ENCODE measurements around the gene STK32B. TPM values are rescaled to one million over a fixed set of nuclear protein-coding genes. Genes with fewer than 3 reads are reported as not detected.

Gene STK32B
- total RNA-seq, 1 donor from 2014 or later = not detected

- no peaks in the 10 kb centered on the region for H3K9me3 Mint-ChIP-seq
- no peaks in the 10 kb centered on the region for H3K27me3 Mint-ChIP-seq
- intact Hi-C loops (cut with micrococcal nuclease) = no loop called here
- POLR2A ChIA-PET = no interaction called here
- no peak overlapping the region for H3K4me3 Mint-ChIP-seq
- H3K4me1 Mint-ChIP-seq = no peaks in the 10 kb centered on the region
- TF ChIP-seq CTCF (IDR thresholded peaks at IDR 0.05) = no peak
- ATAC-seq (ENCODE audit: low read depth) (no peak), DNase-seq (no peak)
- CTCF ChIA-PET = no interaction called here
- H3K27ac Mint-ChIP-seq = no peak overlapping the region
- H3K36me3 Mint-ChIP-seq (ENCODE audit: low read depth) = no peaks in the 10 kb centered on the region
These were observed 348.6 kb downstream of the STK32B start for GRCh38 chr4:5399790-5400421.

GRCh38 chr4:5403746-5404497, 352.6 kb downstream of the STK32B start:
- POLR2A ChIA-PET = no interaction called here

GRCh38 chr4:5409237-5409636, 358.0 kb downstream of the STK32B start:
- intact Hi-C loops (cut with micrococcal nuclease) = no loop called here
- TF ChIP-seq CTCF (IDR thresholded peaks at IDR 0.05) = no peak
- ATAC-seq (ENCODE audit: low read depth) = no peak
- POLR2A ChIA-PET = no interaction called here
- CTCF ChIA-PET = no interaction called here
- Mint-ChIP-seq H3K36me3 (ENCODE audit: low read depth) (peaks cover 6% of the 10 kb centered on the region), H3K27ac (no peak overlapping the region), H3K9me3 (peaks cover 16% of the 10 kb centered on the region), H3K4me1 (peaks cover 5% of the 10 kb centered on the region), H3K4me3 (no peak overlapping the region), H3K27me3 (no peaks in the 10 kb centered on the region)
- DNase-seq = no peak

More at GRCh38 chr4:5403746-5404497, 352.6 kb downstream of the STK32B start:
- no peak overlapping the region for H3K27ac Mint-ChIP-seq
- DNase-seq (no peak), ATAC-seq (ENCODE audit: low read depth) (no peak)
- no peaks in the 10 kb centered on the region for H3K4me1 Mint-ChIP-seq
- peaks cover 16% of the 10 kb centered on the region for H3K9me3 Mint-ChIP-seq
- intact Hi-C loops (cut with micrococcal nuclease) = no loop called here
- no peak for TF ChIP-seq CTCF (IDR thresholded peaks at IDR 0.05)
- peaks cover 6% of the 10 kb centered on the region for H3K36me3 Mint-ChIP-seq (ENCODE audit: low read depth)
- no peak overlapping the region for H3K4me3 Mint-ChIP-seq
- CTCF ChIA-PET = no interaction called here
- H3K27me3 Mint-ChIP-seq = no peaks in the 10 kb centered on the region

GRCh38 chr4:5409972-5410618, 358.8 kb downstream of the STK32B start:
- TF ChIP-seq CTCF (IDR thresholded peaks at IDR 0.05) = no peak
- CTCF ChIA-PET = no interaction called here
- no peaks in the 10 kb centered on the region for H3K27me3 Mint-ChIP-seq
- DNase-seq (no peak), ATAC-seq (ENCODE audit: low read depth) (no peak)
- H3K27ac Mint-ChIP-seq = no peak overlapping the region
- no peak overlapping the region for H3K4me3 Mint-ChIP-seq
- POLR2A ChIA-PET = no interaction called here
- H3K4me1 Mint-ChIP-seq = peaks cover 7% of the 10 kb centered on the region
- intact Hi-C loops (cut with micrococcal nuclease) = no loop called here
- H3K36me3 Mint-ChIP-seq (ENCODE audit: low read depth) = peaks cover 6% of the 10 kb centered on the region
- H3K9me3 Mint-ChIP-seq = peaks cover 16% of the 10 kb centered on the region

- no peak for DNase-seq
- CTCF ChIA-PET = no interaction called here
- Mint-ChIP-seq H3K27me3 (no peaks in the 10 kb centered on the region), H3K36me3 (ENCODE audit: low read depth) (peaks cover 1% of the 10 kb centered on the region), H3K27ac (no peak overlapping the region), H3K4me3 (no peak overlapping the region), H3K4me1 (peaks cover 25% of the 10 kb centered on the region), H3K9me3 (peaks cover 10% of the 10 kb centered on the region)
- intact Hi-C loops (cut with micrococcal nuclease) = no loop called here
- no peak for TF ChIP-seq CTCF (IDR thresholded peaks at IDR 0.05)
- ATAC-seq (ENCODE audit: low read depth) = no peak
- POLR2A ChIA-PET = no interaction called here
These were observed 361.0 kb downstream of the STK32B start for GRCh38 chr4:5412296-5412695.

Data from activated B cell treated with CpG ODN at 0.5 μM for 24 hours (primary cell).